Activated B cell treated with CpG ODN at 0.5 μM for 24 hours (primary cell): ENCODE measurements around the gene MTUS2. TPM values are rescaled to one million over a fixed set of nuclear protein-coding genes. Genes with fewer than 3 reads are reported as not detected.

Experiments
- ATAC-seq: fragments of 200-7000 bp; cut with Tn5 transposase; one replicate; pipeline ENCODE4 v1.10.0; 2021; ENCODE audit warnings: low read depth, mild to moderate bottlenecking, moderate library complexity
- CTCF ChIA-PET: fragments of 350-600 bp; sonication (Branson Sonifier 250); formaldehyde crosslinking; loops from one replicate; lab custom pipeline; 2021; ENCODE audit warnings: antibody characterized with exemption; lab: Charles Lee
- POLR2A ChIA-PET: fragments of 350-600 bp; sonication (Branson Sonifier 250); formaldehyde crosslinking; loops from one replicate; lab custom pipeline; 2021; ENCODE audit warnings: antibody characterized with exemption; lab: Charles Lee
- DNase-seq: peaks from one replicate; pipeline ENCODE4 v3.0.0; 2022
- H3K27ac Mint-ChIP-seq: one replicate; pipeline ENCODE4 v1.8.0; 2020; ENCODE audit warnings: mixed read lengths
- H3K27me3 Mint-ChIP-seq: one replicate; pipeline ENCODE4 v1.8.0; 2021; ENCODE audit warnings: mixed read lengths
- H3K36me3 Mint-ChIP-seq: one replicate; pipeline ENCODE4 v1.8.0; 2021; ENCODE audit warnings: low read depth, mixed read lengths
- H3K4me1 Mint-ChIP-seq: one replicate; pipeline ENCODE4 v1.8.0; 2021; ENCODE audit warnings: mixed read lengths
- H3K4me3 Mint-ChIP-seq: one replicate; pipeline ENCODE4 v1.8.0; 2020; ENCODE audit warnings: mild to moderate bottlenecking, mixed read lengths
- H3K9me3 Mint-ChIP-seq: one replicate; pipeline ENCODE4 v1.8.0; 2020; ENCODE audit warnings: mixed read lengths
- intact Hi-C: fragments of 100-400 bp; cut with micrococcal nuclease; formaldehyde crosslinking; loops from one replicate; pipeline ENCODE4 v1.15.1; 2024
- total RNA-seq: library from RNA; stranded (reverse); gene quantifications from 2 replicates; pipeline ENCODE4 v1.2.3, GENCODE V29; 2022
- TF ChIP-seq, protein P1 (sequence below): fragments of 200-600 bp; IDR thresholded peaks from one replicate; pipeline ENCODE4 v1.8.0; 2022; ENCODE audit warnings: antibody characterized with exemption, mild to moderate bottlenecking

MTUS2 gene
- total RNA-seq, 1 donor from 2014 or later, result not detected

- Mint-ChIP-seq H3K36me3 (no peaks in the 10 kb centered on the region), H3K4me1 (no peaks in the 10 kb centered on the region), H3K27me3 (no peaks in the 10 kb centered on the region), H3K9me3 (peaks cover 2% of the 10 kb centered on the region), H3K4me3 (no peak overlapping the region), H3K27ac (no peak overlapping the region)
- intact Hi-C loops, result no loop called here
- POLR2A ChIA-PET, result no interaction called here
- CTCF ChIA-PET, result no interaction called here
- TF ChIP-seq, protein P1, sequence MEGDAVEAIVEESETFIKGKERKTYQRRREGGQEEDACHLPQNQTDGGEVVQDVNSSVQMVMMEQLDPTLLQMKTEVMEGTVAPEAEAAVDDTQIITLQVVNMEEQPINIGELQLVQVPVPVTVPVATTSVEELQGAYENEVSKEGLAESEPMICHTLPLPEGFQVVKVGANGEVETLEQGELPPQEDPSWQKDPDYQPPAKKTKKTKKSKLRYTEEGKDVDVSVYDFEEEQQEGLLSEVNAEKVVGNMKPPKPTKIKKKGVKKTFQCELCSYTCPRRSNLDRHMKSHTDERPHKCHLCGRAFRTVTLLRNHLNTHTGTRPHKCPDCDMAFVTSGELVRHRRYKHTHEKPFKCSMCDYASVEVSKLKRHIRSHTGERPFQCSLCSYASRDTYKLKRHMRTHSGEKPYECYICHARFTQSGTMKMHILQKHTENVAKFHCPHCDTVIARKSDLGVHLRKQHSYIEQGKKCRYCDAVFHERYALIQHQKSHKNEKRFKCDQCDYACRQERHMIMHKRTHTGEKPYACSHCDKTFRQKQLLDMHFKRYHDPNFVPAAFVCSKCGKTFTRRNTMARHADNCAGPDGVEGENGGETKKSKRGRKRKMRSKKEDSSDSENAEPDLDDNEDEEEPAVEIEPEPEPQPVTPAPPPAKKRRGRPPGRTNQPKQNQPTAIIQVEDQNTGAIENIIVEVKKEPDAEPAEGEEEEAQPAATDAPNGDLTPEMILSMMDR, result no peak
- DNase-seq, result no peak
- ATAC-seq, result no peak
Observed at GRCh38 chr13:29171244-29171643, 351.1 kb downstream of the MTUS2 start.

- H3K4me3 Mint-ChIP-seq, result no peak overlapping the region
- no peaks in the 10 kb centered on the region for H3K27me3 Mint-ChIP-seq
- H3K4me1 Mint-ChIP-seq, result no peaks in the 10 kb centered on the region
- H3K9me3 Mint-ChIP-seq, result peaks cover 2% of the 10 kb centered on the region
- no peaks in the 10 kb centered on the region for H3K36me3 Mint-ChIP-seq
- intact Hi-C loops, result no loop called here
- no peak for DNase-seq
- CTCF ChIA-PET, result no interaction called here
- H3K27ac Mint-ChIP-seq, result no peak overlapping the region
- ATAC-seq, result no peak
- POLR2A ChIA-PET, result no interaction called here
- TF ChIP-seq, protein P1, result no peak
Observed at GRCh38 chr13:29174093-29174492, 354.0 kb downstream of the MTUS2 start.

DNA sequence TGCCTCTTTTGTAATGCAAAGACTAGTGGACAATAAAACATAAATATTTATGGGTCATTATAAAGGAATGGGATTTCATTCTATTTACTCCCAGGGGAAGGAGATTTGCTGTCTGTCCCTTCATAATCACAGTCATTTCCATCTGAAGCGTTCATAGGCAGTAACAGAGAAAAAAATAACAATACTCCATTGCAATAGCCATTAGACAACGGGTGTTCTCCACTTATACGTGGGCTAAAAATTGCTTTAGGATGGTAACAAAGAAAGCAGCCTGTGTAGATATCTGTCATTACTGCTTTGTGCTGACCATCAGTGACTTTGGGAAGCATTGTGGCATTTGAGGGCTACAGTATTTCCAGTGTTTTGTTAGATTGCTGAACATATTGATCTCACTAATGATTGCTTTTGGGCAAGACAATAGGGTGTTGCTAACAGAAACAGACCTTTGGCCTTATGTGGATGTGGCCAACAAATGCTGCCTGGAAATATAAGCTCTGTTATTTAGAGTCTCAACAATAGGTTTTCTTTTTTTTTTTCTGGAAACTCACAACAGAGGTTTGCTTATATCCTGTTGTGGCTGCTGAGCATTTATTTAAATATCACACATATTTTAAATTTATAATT lies 355.2 kb downstream of the MTUS2 start:
- Mint-ChIP-seq H3K4me3 (no peak overlapping the region), H3K9me3 (peaks cover 2% of the 10 kb centered on the region), H3K4me1 (no peaks in the 10 kb centered on the region), H3K36me3 (no peaks in the 10 kb centered on the region), H3K27me3 (peaks cover 4% of the 10 kb centered on the region), H3K27ac (no peak overlapping the region)
- TF ChIP-seq, protein P1, result no peak
- ChIA-PET POLR2A (no interaction called here), CTCF (no interaction called here)
- no peak for ATAC-seq
- intact Hi-C loops, result no loop called here
- DNase-seq, result no peak

- intact Hi-C loops, result no loop called here
- ATAC-seq (no peak), DNase-seq (no peak)
- TF ChIP-seq, protein P1, result no peak
- Mint-ChIP-seq H3K27ac (no peak overlapping the region), H3K36me3 (no peaks in the 10 kb centered on the region), H3K9me3 (peaks cover 11% of the 10 kb centered on the region), H3K27me3 (peaks cover 4% of the 10 kb centered on the region), H3K4me1 (no peaks in the 10 kb centered on the region), H3K4me3 (no peak overlapping the region)
- ChIA-PET CTCF (no interaction called here), POLR2A (no interaction called here)
Observed at GRCh38 chr13:29180055-29180454, 359.9 kb downstream of the MTUS2 start.

DNA sequence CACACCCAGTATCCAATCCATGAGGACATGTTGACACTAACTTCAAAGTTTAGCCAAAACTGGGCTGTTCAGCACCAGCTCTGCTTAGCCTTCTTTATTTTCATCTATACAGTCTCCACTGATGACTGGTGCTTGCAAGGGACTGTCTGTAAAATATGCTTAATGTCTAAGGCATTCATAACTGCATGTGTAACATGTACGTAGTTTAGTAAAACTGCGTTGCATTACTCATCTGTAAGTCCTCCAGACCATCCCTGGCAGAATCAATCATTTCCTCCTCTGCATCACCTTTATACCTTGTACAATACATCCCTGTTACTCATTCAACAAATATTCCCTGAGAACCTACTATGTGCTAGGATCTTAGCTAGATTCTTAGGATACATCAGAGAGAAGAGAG lies 362.1 kb downstream of the MTUS2 start:
- ChIA-PET CTCF (no interaction called here), POLR2A (no interaction called here)
- Mint-ChIP-seq H3K36me3 (no peaks in the 10 kb centered on the region), H3K27me3 (peaks cover 4% of the 10 kb centered on the region), H3K27ac (no peak overlapping the region), H3K4me1 (peaks cover 1% of the 10 kb centered on the region), H3K9me3 (peaks cover 22% of the 10 kb centered on the region), H3K4me3 (no peak overlapping the region)
- TF ChIP-seq, protein P1, result no peak
- intact Hi-C loops, result no loop called here
- DNase-seq, result no peak
- ATAC-seq, result no peak
